HG03378 (cell line): Measurements from ENCODE around the gene GREB1L.
"Not testable (repeated sequence)": the region's sequence is repeated elsewhere in the genome, so short reads cannot be mapped to it uniquely, and the experiment has no call there.

ENCODE experiments used
- ATAC-seq: cut with Tn5 transposase; IDR thresholded peaks from one replicate; pipeline ENCODE4 v1.9.1; 2021; ENCODE audit warnings: mild to moderate bottlenecking, moderate library complexity; ENCODE audit not compliant: unreplicated experiment

GREB1L gene

DNA sequence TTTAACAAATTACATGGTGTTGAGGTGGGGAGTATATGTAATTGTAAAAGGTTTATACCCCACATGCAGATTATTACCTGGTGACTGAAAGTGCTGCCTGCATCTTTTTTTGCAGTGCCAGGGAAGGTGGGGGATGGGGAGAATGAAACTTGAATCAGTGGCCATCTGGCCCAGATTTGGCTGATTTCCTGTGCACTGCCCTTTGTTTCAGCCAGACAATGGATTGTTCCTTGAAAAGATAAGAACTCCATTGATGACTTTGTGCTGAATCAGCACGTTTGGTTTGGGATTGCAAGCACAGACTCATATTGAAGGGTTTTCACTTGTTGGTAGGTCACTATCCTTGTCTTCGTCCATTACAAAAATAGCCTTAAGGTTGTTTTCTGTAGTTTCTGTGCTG is 20.9 kb downstream of the GREB1L start:
- no peak for ATAC-seq

GRCh38 chr18:21264651-21265050 is 22.6 kb downstream of the GREB1L start:
- no peak for ATAC-seq

- ATAC-seq, result no peak
Observed at GRCh38 chr18:21265971-21266673, 24.1 kb downstream of the GREB1L start.

- ATAC-seq, result no peak
Observed at GRCh38 chr18:21267400-21267799, 25.4 kb downstream of the GREB1L start.

GRCh38 chr18:21269349-21269748 is 27.3 kb downstream of the GREB1L start:
- ATAC-seq, result no peak

- ATAC-seq, result no peak
Observed at GRCh38 chr18:21270453-21270852, 28.4 kb downstream of the GREB1L start.

- ATAC-seq, result no peak
Observed at GRCh38 chr18:21272016-21272579, 30.1 kb downstream of the GREB1L start.

DNA sequence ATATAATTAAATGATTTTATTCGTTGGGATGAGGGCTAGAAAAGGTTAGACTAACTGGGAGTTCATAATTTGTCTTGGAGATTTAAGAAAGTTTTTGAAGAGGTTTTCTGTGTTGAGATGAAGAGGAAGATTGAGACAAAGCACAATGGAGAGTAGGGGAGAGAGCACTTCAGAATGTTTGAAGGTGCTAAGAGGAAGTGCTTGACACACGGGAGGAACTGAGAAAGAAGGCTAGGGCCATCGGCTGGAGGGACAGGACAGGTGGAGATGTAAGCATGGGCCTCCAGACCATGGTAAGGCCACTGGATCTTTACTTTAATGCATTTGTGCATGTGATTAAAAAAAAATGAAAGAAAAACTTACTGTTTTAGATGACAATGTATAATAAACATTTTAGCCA is 31.5 kb downstream of the GREB1L start:
- ATAC-seq, result no peak

GRCh38 chr18:21275645-21276044 is 33.6 kb downstream of the GREB1L start:
- no peak for ATAC-seq

DNA sequence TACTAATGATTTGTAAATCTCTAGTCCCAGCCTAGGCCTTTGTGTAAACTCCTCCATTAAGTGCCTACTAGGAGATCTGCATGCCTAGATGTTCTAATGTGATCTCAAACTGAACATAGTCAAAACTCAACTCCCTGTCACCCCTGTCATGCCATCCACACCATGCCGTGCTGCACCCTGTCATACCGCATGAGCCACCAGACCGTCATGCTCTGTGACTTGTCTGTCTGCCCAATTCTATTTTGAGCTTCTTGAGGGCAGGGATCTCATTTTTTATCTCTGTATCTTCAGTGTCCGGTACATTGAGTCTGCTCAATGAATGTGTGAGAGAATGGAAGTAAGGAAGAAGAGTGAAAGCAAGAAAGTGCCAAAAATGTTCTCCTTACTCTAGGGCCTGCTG is 35.5 kb downstream of the GREB1L start:
- no peak for ATAC-seq

DNA sequence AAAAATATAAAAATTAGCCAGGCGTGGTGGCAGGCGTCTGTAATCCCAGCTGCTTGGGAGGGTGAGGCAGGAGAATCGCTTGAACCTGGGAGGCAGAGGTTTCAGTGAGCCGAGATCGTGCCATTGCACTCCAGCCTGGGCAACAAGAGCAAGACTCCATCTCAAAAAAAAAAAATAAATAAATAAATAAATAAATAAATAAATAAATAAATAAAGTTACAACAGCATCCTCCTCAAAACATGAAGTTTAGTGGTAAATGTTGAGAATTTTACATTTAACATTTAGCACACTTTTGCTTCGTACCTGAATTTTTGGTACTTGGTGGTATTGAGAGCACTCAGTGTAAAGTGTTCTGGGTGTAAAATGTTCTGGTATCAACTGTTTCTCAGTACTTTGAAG is 36.2 kb downstream of the GREB1L start:
- ATAC-seq, result not testable (repeated sequence)

GRCh38 chr18:21281603-21282002 is 39.6 kb downstream of the GREB1L start:
- no peak for ATAC-seq

GRCh38 chr18:21284540-21284939 is 42.5 kb downstream of the GREB1L start:
- no peak for ATAC-seq

- ATAC-seq, result no peak
Observed at GRCh38 chr18:21289827-21290226, 47.8 kb downstream of the GREB1L start.

DNA sequence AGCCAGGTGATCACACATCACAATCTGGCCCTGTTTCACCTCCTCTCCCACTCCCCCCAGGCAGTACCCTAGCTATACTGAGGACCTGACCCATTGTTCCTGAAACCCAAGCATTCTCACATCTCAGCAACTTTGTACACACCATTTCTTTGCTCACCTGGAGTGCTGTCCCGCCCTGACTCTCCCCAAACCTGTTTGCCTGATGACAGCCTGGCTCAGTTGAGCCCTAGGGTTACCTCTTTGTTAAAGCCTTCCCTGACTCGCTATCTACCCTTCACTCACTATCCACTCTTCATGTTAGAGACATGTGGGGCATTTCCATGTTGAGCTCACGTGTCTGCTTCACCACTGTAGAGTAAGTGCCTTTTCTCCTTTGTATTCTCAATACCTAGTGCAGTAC is 49.1 kb downstream of the GREB1L start:
- ATAC-seq, result no peak

GRCh38 chr18:21293479-21293878 is 51.4 kb downstream of the GREB1L start:
- ATAC-seq, result no peak

GRCh38 chr18:21295101-21295500 is 53.1 kb downstream of the GREB1L start:
- ATAC-seq, result no peak

DNA sequence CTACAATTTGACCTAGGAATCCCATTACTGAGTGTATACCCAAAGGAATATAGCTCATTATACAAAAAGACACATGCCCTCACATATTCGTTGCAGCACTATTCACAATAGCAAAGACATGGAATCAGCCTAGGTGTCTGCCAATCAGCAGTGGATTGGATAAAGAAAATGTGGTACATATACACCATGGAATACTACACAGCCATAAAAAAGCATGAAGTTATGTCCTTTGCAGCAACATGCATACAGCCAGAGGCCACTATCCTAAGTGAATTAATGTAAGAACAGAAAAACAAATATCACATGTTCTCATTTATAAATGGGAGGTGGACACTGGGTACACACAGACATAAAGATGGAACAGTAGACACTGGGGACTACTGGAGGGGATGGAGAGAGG is 54.0 kb downstream of the GREB1L start:
- no peak for ATAC-seq

GRCh38 chr18:21298351-21298750 is 56.3 kb downstream of the GREB1L start:
- ATAC-seq, result no peak

DNA sequence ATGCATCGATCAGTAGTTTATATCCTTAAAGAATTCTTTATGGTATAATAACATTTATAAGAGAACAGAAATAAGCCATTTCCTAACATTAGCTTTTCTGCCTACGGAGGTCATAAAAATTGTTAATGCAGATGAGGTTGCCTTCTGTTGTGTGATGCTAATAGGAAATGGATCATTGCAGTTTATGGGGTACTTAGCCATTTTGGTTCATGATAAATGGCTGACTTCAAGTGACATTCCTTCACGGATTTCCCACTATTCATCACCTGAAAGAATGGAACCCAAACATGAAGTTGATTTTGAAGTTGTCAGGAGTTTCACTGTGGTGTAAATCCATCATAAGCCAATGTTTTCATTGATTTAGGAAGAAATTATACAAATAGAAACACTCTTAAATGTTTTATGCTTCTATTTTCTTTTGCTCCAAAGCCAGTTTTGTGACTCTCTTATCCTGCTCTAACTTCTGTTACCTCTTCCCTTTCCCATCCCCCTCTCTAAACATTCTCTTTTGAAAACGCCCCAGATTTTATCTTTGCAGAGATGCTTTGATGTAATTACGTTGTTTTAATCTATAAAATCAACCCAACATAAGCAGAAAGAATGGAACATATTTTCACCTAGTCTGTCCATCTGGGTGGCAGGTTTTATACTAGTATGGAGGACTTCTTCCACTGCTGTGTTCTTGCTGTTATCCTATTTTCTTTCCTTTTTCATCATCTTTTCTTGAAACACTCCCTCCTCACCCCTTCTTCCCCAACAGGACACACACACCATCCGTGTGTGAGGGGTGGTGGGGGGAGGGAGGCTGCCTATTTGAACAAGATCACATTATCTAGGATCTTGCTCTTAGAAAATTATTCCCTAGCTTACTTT is 58.2 kb downstream of the GREB1L start:
- no peak for ATAC-seq

DNA sequence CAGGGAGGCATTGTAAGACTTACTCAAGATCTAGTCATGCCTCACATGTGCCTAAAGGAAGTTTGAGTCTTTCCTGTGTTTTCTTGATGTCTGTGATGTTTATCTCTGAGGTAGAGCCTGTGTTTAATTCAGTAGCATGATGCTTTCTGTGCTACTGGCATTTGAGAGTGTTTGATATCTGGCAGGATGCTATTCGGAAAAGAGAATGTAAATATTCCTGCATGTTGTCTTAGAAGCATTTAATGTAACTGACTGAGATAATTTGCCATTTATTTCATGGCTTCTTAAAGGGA is 58.8 kb downstream of the GREB1L start:
- no peak for ATAC-seq

GRCh38 chr18:21303445-21303844 is 61.4 kb downstream of the GREB1L start:
- ATAC-seq, result no peak
